HG03442 (cell line): Measurements from ENCODE around the gene HMCES.
"Not testable (repeated sequence)": the region's sequence is repeated elsewhere in the genome, so short reads cannot be mapped to it uniquely, and the experiment has no call there.

Experiments
- ATAC-seq: cut with Tn5 transposase; IDR thresholded peaks from one replicate; pipeline ENCODE4 v1.9.1; 2021; ENCODE audit warnings: mild to moderate bottlenecking, moderate library complexity; ENCODE audit not compliant: unreplicated experiment

HMCES gene

GRCh38 chr3:129346695-129347457 is 68.2 kb downstream of the HMCES start:
- ATAC-seq = no peak

GRCh38 chr3:129347458-129347845 is 68.8 kb downstream of the HMCES start:
- ATAC-seq = no peak

GRCh38 chr3:129348734-129349133 is 70.1 kb downstream of the HMCES start:
- ATAC-seq = no peak

GRCh38 chr3:129349169-129349568 is 70.5 kb downstream of the HMCES start:
- not testable (repeated sequence) for ATAC-seq

- ATAC-seq = no peak
Measured at GRCh38 chr3:129349791-129350190, 71.1 kb downstream of the HMCES start.

GRCh38 chr3:129352045-129352444 is 73.4 kb downstream of the HMCES start:
- no peak for ATAC-seq

GRCh38 chr3:129352650-129353588 is 74.2 kb downstream of the HMCES start:
- ATAC-seq = no peak

- ATAC-seq = no peak
Measured at GRCh38 chr3:129353589-129353941, 74.9 kb downstream of the HMCES start.
